NCI-H1436 treated with DMSO at 0.1 percent for 48 hours (cell line): Measurements from ENCODE around the gene KIF20B.
"Not testable (repeated sequence)": the region's sequence is repeated elsewhere in the genome, so short reads cannot be mapped to it uniquely, and the experiment has no call there.

ENCODE experiments used
- DNase-seq: peaks from one replicate; lab custom pipeline; 2025; lab: John Stamatoyannopoulos, UW

KIF20B gene

DNA sequence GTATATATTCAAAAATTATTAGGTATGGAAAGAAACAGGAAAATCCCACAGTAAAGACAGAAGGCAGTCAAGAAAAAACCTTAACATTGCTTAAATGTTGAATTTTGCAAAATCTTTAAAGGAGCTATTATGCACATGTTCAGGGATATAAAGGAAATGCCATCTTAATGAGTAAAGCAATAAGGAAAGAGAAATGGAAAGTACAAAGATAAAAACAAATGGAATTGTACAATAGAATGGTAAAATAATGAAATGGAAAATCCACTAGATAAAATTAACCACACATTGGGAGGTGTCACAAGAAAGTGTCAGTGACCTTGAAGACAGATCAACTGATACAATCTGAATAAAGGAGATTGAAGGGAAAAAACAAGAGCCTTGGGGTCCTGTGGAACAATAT is 82.0 kb downstream of the KIF20B start:
- no peak for DNase-seq

DNA sequence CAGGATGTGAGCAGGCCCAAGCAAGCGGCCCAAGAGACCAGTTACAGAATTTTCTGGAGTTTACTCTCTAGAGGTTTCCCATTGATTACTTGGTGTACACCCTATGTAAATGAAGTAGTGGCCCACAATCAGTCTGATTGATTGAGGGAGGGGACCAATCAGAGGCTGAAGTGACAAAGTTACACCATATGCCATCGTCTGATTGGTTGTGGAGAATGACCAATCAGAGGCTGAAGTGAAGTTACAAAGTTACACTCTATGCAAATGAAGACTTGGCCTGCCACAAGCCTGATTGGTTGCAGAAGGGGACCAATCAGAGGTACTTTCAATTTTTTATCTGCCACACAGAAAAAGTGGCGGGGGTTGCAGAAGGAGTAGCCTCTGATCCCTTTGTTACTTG is 83.7 kb downstream of the KIF20B start:
- no peak for DNase-seq

DNA sequence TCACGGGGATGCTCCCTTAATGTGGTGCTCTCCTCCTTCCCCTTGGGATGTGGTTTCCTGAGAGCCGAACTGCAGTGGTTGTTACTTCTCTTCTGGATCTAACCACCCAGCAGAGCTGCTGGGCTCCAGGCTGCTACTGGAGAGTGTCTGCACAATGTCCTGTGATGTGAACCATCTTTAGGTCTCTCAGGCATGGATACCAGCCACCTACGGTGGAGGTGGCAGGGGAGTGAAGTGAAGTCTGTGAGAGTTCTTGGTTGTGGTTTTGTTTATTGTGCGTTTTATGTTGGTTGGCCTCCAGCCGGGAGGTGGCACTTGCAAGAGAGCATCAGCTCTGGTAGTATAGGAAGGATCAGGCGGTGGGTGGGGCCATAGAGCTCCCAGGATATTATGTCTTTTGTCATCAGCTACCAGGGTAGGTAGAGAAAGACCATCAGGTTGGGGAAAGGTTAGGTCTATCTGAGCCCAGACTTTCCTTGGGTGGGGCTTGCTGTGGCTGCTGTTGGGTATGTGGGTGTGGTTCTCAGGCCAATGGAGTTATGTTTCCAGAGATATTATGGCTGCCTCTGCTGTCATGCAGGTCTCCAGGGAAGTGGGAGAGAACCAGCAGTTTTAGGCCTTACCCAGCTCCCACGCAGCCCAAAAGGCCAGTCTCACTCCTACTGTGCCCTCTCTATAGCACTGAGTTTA is 87.9 kb downstream of the KIF20B start:
- no peak for DNase-seq

DNA sequence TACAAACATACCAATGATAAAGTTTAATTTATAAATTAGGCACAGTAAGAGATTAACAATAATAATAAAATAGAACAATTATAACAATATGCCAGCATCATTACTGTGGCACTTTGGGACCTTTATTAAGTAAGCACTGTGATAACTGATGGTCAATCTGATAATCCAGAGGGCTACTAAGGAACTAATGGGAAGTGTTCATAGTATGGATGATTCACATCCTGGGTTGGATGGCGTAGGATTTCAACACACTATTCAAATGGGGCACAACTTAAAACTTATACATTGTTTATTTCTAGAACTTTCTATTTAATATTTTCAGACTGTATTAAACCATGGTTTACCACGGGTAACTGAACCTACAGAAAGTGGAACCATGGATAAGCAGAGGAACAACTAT is 90.8 kb downstream of the KIF20B start:
- DNase-seq: no peak

DNA sequence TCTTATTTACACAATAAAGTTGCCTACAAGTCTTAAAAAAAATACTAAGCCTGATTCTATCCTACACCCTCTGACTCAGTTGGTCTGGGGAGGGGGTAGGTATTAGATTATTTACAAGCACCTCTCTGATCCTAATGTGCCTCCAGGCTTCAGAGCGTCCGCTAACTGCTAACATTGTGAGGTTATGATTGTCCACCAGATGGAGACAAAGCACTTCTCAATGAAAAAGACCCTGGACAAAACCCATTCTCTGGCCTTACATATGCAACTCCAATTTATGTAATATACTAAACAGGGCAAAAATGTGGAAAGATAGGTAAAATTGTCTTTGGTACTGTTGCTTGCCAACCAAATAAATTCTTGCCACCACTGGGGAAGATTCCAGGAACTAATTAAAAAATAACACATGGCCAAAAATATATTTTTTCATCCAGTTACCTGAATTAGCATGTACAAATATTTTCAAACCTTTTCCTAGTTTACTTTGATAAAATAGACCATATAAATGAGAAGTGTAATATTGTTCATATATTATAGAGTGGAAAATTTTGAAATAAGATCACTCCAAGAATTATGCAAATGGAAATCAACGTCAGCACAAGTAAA is 92.4 kb downstream of the KIF20B start:
- DNase-seq: no peak

DNA sequence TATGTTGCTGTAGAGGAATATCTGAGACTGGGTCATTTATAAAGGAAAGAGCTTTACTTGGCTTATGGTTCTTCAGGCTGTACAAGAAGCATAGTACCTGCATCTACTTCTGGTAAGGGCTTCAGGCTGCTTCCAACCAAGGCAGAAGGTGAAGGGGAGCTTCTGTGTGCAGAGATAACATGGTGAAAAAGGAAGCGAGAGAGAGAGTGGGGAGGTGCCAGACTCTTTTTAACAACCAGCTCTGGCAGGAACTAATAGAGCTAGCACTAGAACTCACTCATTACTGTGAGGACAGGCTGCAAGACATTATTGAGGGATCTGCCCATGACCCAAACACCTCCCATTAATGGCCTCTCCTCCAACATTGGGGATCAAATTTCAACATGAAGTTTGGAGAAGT is 94.5 kb downstream of the KIF20B start:
- DNase-seq: no peak

DNA sequence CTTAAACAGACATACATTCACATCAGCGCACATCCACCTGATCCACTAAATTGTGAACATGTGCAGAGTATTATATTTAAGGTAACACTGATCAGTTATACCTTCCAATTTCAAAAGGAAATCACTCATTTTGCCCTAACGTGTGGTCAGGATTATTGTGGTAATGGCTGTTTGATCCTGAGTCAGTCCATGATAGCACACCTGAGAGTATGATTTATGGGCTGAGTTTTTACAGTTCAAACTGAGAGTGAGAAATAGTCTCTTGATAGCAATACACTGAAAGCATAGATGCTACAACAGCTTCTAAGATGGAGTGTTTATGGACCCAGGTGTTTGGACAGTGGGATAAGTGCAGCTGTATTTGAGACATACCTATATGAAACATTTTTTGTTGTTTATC is 96.7 kb downstream of the KIF20B start:
- no peak for DNase-seq

DNA sequence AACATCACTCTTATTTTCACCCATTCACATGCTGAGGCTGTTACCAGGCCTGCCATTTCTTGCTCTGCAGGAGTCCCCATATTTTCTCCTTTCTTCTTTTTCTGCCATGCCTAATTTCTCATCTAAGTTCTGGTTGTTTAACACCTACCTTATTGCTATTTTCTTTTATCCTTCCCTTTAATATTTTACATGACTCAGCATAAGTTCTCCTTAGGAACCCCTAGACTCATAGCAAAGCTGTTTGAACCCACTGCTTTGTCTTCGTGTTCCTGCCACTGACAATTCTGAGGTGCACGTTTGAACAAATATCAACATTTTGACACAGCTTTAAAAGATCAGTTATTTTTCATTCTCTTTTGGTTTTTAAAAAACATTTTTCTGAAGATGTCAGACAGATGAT is 98.2 kb downstream of the KIF20B start:
- DNase-seq: no peak

DNA sequence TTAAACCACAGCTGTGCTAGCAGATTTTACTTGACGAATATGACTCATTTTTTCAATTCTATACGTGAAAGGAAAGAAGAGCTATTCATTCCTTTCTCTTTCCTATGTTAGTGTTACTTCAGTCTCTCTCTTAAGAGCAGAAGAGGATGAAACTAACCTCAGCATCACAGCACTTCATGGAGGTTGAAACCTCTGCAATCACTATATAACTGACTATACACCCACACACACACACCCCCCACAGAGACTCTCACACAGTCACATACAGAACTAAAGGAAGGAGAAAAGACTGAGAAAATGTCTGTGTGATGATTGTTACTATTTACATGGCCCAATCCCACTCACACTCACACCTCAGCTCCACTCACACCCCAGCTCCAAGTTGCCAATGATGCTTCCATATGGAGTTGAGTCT is 104.2 kb downstream of the KIF20B start:
- no peak for DNase-seq

DNA sequence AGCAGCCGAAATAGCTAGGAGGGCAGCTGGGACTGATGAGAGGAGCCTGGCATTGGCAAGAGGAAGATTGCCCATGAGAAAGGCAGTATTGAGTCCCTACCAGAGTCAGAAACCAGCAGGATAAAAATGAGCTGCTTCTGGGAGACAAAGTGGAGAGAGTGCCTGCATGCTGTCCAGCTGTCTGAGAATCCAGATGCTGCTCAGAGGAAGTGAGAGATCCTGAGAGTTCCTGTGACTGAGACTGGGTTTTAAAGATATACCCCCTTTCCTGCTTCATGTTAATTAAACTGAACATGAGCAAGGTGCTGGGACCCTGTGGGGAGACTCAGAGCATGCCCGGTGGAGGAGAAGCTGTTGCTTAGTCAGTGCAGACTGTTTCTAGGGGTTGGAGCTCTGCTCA is 107.5 kb downstream of the KIF20B start:
- DNase-seq: no peak

DNA sequence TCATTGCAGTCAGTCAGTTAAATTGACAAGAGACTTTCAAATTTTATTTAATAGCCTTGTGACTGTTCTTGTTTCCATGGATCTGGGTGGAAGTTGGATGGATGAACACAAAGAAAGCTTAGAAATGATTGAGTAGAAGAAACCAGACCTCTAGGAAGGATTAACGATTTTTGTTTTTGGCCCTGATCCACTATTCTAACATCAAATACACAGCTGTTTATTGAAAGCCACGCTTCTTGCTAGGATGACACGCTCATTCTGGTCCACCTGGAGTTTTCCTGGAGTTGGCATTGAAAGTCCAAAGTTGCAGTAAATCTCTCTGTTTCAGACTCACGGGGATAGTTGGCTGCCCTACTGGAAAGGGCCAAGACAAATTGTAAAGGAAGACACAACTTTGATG is 108.4 kb downstream of the KIF20B start:
- DNase-seq: no peak

DNA sequence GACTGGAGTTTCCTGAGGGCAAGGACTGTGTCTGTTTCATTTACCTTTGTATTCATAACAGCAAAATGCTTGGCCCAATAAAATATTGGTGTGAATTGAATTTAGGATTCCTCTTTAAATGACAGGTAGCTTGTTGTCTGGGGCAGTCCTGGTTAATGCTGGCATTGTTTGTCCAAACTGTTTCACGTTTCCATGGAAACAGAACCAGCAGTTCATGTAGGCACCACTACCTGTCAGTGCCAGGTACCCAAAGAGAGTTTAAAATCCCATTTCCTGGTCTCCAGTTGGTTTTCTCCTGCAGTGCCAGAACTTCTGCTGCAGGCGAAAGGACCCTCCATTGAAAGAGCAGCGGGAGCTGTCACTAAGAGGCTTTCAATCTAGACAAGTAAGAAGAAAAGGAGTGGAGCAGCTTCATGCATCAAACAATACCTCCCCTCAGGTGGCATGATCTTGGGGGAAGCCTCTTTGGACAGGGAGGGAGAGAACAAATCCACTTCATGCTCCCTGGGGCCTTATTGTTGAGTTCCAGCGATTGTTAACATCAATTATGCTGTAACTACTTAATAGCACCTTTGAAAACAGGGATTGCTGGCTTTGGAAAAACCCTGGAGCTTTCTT is 109.6 kb downstream of the KIF20B start:
- DNase-seq: no peak

DNA sequence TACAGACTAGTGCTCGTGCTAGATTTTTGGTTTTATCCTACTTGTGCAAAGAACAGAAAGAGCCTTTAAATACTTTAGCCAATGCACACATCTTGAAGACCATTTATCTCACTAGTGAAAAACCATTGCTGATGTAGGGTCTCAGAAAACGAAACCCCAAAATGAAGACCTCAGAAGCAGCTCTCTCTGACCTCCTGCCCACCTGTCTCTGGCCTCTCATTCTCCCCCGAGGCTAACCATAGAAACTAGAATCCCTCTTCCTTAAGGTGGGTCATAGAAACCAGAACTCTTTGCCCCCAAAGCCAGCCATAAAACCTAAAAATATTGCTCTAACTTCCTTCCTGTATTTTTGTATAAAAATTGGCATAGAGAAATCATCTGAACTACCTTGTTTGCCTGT is 112.2 kb downstream of the KIF20B start:
- DNase-seq: no peak

DNA sequence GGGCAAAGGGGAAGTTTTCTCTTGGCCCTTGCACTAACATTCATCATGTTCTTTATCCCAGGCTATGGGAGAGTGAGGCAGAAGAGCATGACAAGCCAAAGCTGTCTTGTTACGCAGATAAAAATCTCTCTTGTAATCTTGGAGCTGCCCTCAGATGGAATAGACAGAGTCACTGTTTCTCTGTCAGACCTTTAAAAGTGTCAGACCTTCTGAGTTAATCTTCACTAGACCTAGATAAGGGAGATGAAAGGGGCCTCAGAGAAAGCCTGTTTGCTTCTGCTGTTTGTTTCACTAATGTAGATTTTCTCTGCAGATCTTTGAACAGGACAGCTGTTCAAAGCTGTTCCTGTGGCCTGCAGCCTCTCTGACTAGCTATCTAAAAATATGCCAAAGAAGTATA is 112.9 kb downstream of the KIF20B start:
- no peak for DNase-seq

DNA sequence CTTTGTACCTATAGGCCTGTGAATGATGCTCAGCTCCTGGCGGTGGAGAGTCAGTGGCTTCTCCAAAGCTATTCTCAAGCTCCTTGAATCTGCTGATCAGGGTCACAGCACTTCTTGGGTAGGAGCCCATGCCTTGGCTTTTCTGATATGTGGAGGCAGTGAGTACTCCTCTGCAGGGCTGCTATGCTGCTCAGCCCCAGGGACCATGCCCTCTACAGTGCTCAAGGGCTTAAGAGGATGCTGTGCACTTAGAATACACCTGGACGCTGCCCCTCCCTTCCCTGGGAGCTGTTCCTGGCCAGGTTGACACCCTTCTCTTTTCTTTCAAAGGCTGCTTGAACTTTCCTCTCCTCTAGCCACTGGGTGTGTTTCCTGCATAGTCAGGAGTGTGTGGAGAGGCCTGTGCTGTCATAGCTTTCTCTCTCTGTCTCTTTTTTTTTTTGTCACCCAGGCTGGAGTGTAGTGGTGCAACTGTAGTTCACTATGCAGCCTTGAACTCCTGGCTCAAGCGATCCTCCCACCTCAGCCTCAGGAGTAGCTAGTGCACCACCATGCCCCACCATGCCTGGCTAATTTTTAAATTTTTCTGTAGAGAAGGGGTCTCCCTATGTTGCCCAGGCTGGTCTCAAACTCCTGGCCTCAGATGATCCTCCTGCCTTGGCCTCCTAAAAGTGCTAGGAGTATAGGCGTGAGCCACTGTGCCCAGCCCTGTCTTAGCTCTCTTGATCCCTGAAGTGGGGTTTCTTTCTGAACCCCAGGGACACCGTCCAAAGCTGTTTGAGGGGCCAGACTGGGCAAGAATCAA is 113.9 kb downstream of the KIF20B start:
- no peak for DNase-seq

DNA sequence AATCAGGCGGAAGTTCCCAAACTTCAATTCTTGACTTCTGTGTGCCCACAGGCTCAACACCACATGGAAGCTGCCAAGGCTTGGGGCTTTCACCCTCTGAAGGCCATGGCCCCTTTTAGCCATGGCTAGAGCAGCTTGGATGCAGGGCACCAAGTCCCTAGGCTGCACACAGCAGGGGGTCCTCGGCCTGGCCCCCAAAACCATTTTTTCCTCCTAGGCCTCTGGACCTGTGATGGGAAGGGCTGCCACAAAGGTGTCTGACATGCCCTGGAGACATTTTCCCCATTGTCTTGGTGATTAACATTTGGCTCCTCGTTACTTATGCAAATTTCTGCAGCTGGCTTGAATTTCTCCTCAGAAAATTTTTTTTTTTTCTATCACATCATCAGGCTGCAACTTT is 117.6 kb downstream of the KIF20B start:
- not testable (repeated sequence) for DNase-seq
